ENCODE measurements around the gene CLK1. TPM values are rescaled to one million over a fixed set of nuclear protein-coding genes. Genes with fewer than 3 reads are reported as not detected.

The CLK1 gene
- total and polyA plus RNA-seq, 9 of the 15 experiments (the other 6 are each of a cell fraction or from before 2014, with no cell fraction given) = 29.3 to 99.2 (median 47.0) TPM

DNA sequence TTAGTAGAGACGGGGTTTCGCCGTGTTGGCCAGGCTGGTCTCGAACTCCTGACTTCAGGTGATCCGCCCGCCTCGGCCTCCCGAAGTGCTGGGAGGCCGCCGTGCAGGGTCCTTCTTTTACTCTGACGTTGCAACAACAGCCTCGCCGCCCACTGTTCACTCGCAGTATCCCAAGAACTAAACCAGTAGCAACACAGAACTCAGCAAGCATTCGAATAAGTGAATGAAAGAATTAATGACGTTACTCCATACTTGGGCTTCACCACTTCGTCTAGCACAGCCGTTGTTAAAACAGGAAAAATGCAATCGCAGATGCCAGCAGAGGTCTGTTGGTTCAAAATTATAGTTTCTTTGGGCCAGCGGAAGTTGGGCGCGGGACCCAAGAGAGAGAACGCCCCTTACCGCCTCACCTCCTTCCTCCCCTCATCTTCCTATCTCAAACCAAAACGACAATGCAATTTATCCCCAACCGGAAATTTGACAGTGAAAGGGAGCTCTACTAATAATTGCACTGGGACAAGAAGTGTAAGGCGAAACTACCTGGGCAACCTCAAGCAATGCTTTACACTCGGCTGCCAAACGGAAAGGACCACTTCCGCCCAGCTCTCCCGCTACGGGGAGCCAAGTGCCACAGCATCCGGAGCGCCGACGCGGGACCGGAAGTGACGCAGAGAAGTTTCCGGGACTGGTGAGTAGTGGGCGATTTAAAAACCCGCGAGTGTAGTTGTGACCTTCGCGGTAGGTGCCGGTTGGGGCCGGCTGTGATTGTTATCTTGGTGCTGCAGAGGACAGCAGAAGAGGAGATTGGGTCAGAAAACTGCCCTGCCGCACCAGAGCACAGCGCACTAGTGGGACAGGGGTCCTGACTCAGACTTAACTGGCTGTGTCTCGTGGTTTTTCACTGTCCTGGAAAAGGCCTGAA, 24.5 kb upstream of the CLK1 start, which contains the start of the genes NIF3L1 and PPIL3 (continued):
- no peak for TF ChIP-seq ZNF12 (CRISPR knock-in tag; IDR thresholded peaks at IDR 0.05)
- no peak for TF ChIP-seq E2F3 (CRISPR knock-in tag; IDR thresholded peaks at IDR 0.05)
- peak; percentile 49 for TF ChIP-seq EP300 (IDR thresholded peaks at IDR 0.05; ENCODE audit: low read length)
- TF ChIP-seq MIER1 (IDR thresholded peaks at IDR 0.05; ENCODE audit: low read depth) = 0 out of 2 replicates have a peak, but pooled peaks have one; percentile 49
- TF ChIP-seq TEAD4 (IDR thresholded peaks at IDR 0.05; ENCODE audit: low read length) = peak; percentile 20
- no peak for TF ChIP-seq TEAD4 (CRISPR knock-in tag; IDR thresholded peaks at IDR 0.05; ENCODE audit: borderline replicate concordance)
- TF ChIP-seq HNRNPLL (IDR thresholded peaks at IDR 0.05; ENCODE audit: low read depth, low read length, poor library complexity, severe bottlenecking) = peak; percentile 28
- TF ChIP-seq, protein P1, sequence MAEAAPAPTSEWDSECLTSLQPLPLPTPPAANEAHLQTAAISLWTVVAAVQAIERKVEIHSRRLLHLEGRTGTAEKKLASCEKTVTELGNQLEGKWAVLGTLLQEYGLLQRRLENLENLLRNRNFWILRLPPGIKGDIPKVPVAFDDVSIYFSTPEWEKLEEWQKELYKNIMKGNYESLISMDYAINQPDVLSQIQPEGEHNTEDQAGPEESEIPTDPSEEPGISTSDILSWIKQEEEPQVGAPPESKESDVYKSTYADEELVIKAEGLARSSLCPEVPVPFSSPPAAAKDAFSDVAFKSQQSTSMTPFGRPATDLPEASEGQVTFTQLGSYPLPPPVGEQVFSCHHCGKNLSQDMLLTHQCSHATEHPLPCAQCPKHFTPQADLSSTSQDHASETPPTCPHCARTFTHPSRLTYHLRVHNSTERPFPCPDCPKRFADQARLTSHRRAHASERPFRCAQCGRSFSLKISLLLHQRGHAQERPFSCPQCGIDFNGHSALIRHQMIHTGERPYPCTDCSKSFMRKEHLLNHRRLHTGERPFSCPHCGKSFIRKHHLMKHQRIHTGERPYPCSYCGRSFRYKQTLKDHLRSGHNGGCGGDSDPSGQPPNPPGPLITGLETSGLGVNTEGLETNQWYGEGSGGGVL (CRISPR knock-in tag; IDR thresholded peaks at IDR 0.05) = no peak
- peak; percentile 86 for TF ChIP-seq POLR2B (IDR thresholded peaks at IDR 0.05; ENCODE audit: low read depth, partially characterized antibody)
- TF ChIP-seq MYNN (IDR thresholded peaks at IDR 0.05) = 0 out of 2 replicates have a peak, but pooled peaks have one; percentile 18
- no peak for TF ChIP-seq MYNN (CRISPR knock-in tag; IDR thresholded peaks at IDR 0.05)
- TF ChIP-seq FOSL1 (tag; conservative IDR thresholded peaks at IDR 0.05) = peak; percentile 49
- TF ChIP-seq ZFP30 (CRISPR knock-in tag; IDR thresholded peaks at IDR 0.05; ENCODE audit: borderline replicate concordance) = no peak
- TF ChIP-seq HDAC3 (IDR thresholded peaks at IDR 0.05; ENCODE audit: borderline replicate concordance, partially characterized antibody) = peak; percentile 37
- TF ChIP-seq ZNF282 (CRISPR knock-in tag; IDR thresholded peaks at IDR 0.05) = no peak
- peak; percentile 88 for TF ChIP-seq ETV1 (tag; conservative IDR thresholded peaks at IDR 0.05; ENCODE audit: low read depth)
- TF ChIP-seq HLTF (IDR thresholded peaks at IDR 0.05) = no peak
- TF ChIP-seq SOX6 (IDR thresholded peaks at IDR 0.05) = peak; percentile 53
- TF ChIP-seq, protein P2, sequence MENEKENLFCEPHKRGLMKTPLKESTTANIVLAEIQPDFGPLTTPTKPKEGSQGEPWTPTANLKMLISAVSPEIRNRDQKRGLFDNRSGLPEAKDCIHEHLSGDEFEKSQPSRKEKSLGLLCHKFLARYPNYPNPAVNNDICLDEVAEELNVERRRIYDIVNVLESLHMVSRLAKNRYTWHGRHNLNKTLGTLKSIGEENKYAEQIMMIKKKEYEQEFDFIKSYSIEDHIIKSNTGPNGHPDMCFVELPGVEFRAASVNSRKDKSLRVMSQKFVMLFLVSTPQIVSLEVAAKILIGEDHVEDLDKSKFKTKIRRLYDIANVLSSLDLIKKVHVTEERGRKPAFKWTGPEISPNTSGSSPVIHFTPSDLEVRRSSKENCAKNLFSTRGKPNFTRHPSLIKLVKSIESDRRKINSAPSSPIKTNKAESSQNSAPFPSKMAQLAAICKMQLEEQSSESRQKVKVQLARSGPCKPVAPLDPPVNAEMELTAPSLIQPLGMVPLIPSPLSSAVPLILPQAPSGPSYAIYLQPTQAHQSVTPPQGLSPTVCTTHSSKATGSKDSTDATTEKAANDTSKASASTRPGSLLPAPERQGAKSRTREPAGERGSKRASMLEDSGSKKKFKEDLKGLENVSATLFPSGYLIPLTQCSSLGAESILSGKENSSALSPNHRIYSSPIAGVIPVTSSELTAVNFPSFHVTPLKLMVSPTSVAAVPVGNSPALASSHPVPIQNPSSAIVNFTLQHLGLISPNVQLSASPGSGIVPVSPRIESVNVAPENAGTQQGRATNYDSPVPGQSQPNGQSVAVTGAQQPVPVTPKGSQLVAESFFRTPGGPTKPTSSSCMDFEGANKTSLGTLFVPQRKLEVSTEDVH (IDR thresholded peaks at IDR 0.05; ENCODE audit: low read depth, partially characterized antibody) = peak; percentile 95
- peak; percentile 79; the same call in 1 of the 2 replicates for TF ChIP-seq EHMT2 (IDR thresholded peaks at IDR 0.05)
- peak; percentile 90 for TF ChIP-seq POLR2A (conservative IDR thresholded peaks at IDR 0.05)
- no peak for TF ChIP-seq PURB (CRISPR knock-in tag; IDR thresholded peaks at IDR 0.05; ENCODE audit: low read depth)
- no peak for TF ChIP-seq RFX5 (IDR thresholded peaks at IDR 0.05; ENCODE audit: low read depth, low read length)
- TF ChIP-seq MBD2 (IDR thresholded peaks at IDR 0.05; ENCODE audit: borderline replicate concordance, low read depth) = peak; percentile 70

All from K562 (cell line).